ENCODE results near the gene STIP1.

The STIP1 gene

DNA sequence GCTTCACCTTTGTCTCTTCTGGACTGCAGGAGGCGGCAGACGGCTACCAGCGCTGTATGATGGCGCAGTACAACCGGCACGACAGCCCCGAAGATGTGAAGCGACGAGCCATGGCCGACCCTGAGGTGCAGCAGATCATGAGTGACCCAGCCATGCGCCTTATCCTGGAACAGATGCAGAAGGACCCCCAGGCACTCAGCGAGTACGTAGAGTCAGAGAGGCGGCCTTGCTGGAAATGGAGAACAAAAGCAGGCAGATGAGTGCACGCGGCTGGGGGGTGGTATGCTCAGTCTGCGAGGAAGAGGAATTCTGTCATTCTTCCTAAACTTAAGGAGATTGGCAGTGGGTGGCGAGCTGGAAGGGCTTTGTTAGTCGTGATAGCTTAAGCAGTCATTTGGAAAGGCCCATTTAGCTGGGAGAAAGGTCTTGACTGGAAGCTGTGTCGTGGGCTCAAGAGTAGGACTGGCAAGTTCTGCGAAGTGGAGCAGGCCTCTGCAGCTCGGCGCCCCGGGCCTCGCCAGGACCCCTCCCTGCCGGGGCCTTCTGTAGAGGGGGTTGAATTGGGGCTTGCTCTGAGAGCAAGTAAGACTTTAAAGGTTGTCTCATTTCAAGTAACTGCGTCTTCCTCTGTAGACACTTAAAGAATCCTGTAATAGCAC is 17.6 kb downstream of the STIP1 start:
- no peak for DNase-seq

DNA sequence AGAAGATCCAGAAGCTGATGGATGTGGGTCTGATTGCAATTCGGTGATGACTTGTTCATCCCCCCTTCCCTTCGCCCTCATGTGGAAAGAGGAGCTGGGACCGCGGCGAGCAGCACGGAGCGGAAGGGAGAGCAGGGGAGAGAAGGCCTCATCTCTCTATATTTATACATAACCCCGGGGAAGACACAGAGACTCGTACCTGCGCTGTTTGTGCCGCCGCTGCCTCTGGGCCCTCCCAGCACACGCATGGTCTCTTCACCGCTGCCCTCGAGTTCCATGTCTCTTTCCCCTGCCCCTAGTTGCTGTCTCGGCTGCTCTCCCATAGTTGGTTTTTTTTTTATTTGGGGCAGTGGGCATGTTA is 18.1 kb downstream of the STIP1 start:
- no peak for DNase-seq

DNA sequence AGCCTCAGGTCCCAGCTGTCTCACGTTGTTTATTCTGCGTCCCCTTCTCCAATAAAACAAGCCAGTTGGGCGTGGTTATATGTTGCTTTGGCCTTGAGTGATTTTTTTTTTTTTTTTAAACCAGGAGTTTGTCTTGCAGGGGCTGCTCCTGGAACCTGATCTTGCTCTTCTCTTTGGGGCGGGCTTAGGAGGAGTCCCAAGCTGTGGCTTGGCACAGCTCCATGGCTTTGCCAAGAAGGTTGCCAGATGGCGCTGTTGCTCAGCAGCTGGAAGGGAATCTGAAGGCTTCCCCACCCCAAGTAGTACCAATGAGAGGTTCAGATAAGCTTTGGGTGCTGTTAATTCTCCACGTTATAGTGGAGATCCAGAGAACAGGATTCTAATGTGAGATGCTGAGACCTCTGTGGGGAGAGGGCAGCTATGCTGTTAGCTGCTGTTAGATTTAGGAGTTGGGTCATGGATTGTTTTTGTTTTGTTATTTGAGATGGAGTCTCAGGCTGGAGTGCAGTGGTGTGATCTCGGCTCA is 18.6 kb downstream of the STIP1 start:
- DNase-seq = peak; percentile 93

DNA sequence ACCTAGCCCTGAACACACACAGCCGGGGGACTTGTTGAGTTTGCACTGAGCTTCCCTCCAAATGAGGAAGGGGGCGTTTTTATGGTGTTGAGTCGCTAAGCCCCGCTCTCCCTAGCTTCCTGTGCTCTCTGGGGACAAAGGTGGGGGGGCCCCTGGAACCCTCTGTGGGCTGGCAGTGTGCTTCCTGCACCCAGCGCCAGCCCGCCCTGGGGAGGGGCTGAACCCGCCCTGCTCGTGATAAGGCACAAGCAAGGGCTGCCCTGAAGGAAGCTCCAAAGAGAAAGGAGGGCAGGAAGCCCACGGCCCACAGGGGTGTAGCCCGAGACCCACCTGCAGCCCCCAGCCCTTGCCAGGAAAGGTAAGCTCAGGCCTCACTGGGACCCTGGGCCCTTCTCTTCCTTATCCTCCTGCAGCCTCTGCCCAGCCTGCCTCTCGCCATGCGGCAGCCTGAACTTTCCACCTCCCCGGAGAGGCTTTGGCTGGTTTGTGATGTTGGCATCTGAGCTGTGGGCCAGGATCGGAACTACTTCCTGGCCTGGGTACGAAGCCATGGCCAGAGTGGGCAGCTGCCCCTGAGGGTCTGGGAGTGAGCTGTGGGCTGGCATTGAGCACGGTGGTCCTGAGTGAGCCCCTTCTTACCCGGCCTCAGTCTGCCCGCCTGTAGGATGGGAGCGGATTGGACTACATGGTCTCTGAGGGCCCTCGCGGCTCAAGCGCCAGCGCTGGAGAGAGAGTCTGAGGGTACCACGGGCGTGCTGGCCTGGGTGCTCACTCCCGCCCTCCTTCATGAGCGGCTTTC is 20.7 kb downstream of the STIP1 start, which contains the start of gene FERMT3:
FERMT3 (plus strand) TSS at position 265 of the 799 bp plus-strand sequence. CDS start 644 bp downstream, outside the sequence.
- no peak for DNase-seq

DNA sequence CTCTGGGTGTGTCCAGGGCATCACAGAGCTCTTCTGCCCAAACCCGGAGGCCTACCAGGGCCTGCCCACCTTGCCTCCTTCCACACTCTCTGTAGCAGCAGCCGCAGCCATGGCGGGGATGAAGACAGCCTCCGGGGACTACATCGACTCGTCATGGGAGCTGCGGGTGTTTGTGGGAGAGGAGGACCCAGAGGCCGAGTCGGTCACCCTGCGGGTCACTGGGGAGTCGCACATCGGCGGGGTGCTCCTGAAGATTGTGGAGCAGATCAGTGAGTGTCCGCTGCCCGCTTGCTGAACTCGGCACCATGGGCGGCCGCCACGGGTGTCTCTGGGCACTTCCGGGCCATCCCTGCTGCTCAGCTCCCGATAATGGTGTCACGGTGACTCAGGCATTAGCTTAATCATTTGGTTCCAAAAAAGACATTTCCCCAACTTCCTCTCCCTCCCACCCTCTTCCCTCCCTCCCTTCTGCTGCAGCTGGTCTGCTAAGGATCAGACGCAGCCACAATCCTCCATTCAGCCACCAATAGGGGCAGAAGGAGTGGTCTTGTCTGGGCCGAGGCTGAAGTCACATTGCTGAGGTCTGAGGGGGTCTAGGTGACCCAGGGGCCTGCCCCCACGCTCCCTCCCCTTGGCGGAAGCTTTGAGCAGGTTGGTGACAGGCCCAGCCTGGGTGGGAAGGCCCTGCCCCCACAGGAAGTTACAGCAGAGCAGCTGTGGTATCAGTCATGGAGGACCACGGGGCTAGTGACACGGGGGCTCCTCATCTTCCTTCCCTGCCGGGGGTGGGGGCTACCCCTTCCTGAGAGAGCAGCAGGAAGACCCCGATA is 21.5 kb downstream of the STIP1 start:
- peak; percentile 72 for DNase-seq

DNA sequence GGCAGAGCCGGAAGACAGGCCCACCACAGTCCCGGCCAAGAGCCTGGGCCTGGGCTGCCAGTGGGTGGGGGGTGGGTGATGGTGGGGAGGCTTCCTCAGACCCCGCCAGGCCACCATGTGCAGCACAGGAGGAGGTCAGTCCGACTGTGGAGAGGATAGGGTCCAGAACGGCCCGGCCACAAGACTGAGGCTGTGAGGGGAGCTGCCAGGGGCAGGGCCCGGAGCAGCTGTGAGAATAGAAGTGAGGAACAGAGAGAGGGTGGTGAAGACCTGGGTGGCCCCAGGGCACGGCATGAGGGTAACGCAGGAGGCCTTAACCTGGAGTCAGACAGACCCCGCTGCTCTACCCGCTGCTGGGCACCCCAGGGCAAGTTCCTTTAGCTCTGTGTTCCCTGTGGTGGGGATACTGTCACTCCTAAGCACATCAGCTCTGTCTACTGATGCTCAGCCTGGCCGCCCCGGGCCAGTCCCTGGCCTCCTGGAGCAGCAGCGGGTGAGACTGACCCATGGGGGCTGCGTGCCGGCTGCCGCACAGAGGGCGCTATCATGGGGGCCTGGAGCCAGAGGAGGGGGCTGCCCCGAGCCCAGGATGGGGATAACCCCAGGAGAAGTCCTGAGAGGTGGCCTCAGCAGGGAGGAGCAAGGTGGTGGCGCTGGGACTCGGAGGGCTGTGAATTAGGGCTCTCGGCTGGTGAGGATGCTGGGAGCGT is 22.3 kb downstream of the STIP1 start:
- DNase-seq = no peak

DNA sequence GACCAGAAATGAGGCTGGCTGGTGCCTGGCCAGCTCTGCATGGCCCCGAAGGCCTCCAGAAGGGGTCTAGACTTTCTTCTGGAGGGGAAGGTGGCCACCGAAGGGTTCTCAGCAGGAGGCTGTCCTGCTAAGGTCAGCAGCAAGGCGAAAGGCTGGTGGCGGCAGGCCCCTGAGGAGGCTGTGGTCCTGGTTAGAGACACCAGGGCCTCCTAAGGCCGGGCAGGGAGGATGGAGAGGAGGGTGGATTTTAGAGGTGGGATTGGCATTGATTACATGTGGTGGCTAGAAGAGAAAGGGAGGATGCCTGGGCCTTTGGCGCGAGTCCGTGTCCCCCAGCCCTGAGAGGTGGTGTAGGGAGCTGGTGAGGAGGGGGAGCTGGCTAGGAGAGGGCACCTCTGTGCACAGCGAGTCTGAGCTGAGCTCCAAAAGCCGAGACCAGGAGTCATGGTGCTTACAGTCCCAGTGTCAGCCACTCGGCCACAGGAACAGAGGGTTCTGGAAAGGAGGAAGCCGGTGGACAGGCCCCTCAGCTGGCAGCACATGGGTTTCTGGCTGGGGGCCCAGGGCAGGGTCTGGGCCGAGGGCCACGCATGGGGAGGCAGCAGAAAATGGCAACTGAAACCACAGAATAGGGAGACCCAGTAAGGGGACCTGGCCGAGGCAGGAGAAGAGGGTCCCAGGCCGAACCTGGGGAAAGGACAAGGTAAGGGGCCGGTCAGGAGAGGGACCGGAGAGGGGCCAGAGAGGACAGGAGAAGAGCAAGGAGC is 23.0 kb downstream of the STIP1 start:
- no peak for DNase-seq

DNA sequence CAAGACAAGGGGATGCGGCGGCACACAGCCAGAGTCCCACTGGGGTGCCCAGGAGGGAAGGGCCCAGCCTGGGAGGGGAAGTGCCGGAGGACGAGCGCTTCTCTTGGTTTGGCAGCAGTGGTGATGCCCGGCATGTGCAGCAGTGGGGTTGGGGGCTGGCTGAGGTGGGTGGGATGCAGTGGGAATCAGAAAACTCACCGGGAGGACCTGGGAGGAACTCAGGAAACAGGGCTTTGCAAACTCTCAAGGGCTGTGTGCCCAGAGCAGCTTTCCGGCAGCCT is 23.5 kb downstream of the STIP1 start:
- DNase-seq = no peak

DNA sequence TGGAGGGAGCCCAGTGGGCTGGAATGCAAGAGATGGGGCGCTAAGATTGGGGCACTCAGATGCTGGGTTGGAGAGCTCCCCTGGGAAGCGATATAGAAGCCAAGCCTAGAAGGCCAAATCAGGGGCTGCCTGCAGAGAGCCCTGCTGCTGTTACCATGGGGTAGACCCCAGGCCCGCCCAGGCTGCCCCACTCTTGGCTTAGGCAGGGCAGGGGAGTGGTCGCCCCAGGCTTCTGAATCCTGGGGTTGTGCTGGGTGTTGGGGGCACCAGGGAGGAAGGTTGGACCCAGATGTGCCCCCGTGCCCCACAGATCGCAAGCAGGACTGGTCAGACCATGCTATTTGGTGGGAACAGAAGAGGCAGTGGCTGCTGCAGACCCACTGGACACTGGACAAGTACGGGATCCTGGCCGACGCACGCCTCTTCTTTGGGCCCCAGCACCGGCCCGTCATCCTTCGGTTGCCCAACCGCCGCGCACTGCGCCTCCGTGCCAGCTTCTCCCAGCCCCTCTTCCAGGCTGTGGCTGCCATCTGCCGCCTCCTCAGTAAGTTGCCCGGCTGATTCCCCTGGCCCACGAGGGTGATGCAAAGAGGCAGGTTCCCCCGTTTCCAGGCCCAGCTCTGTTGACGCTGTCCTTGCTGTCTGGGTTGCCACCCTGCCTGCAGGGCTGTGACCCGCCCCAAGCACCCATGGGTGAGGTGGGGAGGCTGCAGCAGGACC is 24.5 kb downstream of the STIP1 start:
- no peak for DNase-seq

DNA sequence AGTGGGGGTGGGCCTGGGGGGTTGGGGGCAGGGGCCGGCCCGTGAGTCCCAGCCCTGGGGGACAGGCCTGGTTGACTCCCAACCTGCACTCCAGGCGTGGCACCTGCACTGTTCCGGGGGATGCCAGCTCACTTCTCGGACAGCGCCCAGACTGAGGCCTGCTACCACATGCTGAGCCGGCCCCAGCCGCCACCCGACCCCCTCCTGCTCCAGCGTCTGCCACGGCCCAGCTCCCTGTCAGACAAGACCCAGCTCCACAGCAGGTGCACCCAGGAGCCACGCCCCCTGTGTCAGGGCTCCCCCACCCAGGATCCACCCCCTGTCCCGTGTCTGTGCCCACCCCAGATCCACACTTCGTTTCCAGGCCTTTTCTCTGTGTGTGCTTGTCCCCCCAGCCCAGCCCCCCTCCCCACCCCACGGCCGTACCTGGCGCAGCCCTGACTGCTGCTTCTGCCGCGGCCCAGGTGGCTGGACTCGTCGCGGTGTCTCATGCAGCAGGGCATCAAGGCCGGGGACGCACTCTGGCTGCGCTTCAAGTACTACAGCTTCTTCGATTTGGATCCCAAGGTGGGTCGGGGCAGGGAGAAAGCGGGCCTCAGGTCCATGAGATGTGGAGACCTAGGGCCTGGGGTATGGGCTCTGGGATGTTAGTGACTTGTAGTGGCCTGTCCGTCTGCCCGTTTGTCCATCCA is 25.4 kb downstream of the STIP1 start:
- DNase-seq = no peak

DNA sequence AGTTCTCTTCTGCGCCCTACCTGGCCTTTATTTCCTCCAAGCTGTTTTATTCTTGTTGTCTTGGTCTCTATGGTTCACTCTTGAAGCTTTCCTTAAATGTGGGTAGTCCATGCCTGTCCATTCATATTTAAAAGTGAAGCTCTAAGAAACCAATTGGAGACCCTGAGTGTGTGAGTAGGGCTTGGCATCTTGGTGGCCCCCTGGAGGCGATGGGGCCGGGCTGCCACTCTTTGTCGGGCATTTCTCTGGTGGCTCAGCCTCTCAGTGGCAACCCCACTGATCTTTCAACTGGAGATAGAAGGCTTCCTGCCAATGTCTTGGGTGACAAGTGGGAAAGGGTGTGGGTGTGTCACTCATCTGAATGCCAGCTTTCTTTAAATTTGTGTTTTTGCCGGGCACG is 30.9 kb downstream of the STIP1 start:
- DNase-seq = no peak

DNA sequence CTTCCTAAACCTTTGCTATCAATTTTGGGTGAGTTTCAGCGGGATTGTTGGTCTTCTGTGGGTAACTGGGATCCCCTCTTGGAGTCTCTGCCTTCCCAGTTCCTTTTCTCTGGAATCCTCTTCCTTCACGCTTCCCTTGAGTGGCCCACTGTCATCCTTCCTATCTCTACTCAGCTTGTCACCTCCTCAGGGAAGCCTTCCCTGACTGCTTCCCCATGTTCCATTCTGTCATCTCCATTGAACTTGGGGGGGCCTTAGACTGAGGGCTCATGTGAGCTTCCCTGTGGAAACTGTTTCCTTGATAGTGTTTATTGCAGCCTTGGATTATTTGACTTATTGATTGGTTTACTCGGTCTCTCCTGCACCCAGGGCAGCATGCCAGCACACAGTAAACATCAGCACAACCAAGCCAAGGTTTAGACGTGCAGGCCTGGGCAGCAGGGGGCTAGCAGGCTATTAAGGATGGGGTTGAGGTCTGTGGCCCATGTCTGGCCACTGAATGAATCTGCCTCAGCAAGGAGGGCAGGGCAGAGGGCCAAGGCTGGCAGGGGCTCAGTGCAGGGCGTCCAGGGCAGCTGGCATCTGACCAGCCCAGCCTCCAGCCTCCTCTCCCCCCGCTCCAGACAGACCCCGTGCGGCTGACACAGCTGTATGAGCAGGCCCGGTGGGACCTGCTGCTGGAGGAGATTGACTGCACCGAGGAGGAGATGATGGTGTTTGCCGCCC is 32.8 kb downstream of the STIP1 start:
- no peak for DNase-seq

DNA sequence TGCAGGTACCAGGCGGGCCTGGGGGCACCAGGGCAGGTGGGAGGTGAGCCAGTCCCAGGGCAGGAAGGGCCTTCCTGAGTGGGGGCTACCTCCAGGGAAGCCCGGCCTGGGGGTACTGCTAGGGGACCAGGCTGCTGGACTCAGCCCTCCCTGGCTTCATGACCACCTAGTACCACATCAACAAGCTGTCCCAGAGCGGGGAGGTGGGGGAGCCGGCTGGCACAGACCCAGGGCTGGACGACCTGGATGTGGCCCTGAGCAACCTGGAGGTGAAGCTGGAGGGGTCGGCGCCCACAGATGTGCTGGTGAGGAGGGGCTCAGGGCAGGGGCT is 33.3 kb downstream of the STIP1 start:
- DNase-seq = no peak

DNA sequence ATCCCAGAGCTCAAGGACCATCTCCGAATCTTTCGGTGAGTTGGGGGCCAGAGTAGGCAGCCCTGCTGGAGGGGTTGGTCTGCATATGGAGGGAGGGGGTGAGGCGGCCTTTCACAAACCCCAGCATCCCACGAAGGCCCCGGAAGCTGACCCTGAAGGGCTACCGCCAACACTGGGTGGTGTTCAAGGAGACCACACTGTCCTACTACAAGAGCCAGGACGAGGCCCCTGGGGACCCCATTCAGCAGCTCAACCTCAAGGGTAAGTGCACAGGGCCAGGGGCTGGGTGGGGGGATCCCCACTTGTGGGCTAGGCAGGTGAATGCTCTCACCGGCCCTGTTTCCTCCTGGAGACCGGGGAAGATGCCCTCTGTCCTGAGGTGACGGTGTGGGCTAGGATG is 33.8 kb downstream of the STIP1 start:
- DNase-seq = no peak

DNA sequence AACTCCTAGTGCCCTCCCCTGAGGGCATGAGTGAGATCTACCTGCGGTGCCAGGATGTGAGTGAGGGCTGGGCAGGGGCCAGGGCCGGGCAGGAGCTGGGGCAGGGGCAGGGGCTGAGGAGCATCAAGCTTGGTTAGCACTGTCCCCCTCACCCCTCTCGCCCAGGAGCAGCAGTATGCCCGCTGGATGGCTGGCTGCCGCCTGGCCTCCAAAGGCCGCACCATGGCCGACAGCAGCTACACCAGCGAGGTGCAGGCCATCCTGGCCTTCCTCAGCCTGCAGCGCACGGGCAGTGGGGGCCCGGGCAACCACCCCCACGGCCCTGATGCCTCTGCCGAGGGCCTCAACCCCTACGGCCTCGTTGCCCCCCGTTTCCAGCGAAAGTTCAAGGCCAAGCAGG is 34.3 kb downstream of the STIP1 start:
- DNase-seq = no peak

DNA sequence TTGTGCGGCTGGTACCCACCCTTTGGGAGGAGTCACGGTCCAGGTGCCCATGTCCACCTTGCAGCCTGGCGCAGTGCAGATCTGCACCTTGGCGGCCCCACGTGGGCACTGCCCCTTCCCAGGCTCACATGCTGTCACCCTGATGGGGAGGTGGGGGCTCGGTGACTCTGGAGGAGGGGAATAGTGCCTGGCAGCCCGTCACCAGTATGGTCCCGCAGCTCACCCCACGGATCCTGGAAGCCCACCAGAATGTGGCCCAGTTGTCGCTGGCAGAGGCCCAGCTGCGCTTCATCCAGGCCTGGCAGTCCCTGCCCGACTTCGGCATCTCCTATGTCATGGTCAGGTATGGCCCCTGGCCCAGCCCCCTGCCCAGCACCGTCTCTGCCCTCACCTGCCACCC is 34.8 kb downstream of the STIP1 start:
- no peak for DNase-seq

DNA sequence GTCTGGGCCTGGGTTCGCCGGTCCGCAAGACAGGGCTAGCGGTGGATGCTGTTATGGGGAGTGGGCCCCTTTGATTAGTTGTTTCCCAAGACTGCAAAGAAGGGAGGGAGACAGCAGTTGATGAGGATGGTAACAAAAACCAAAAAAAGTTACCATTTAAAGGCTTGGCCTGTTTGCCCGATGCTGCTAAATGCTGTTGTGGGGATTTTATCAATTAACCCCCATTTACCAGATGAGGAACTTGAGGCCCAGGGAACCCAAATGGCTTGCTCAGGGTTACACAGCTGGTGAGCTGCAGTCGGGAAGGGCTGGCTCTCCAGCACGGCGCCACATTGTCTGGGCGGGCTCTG is 36.7 kb downstream of the STIP1 start:
- no peak for DNase-seq

DNA sequence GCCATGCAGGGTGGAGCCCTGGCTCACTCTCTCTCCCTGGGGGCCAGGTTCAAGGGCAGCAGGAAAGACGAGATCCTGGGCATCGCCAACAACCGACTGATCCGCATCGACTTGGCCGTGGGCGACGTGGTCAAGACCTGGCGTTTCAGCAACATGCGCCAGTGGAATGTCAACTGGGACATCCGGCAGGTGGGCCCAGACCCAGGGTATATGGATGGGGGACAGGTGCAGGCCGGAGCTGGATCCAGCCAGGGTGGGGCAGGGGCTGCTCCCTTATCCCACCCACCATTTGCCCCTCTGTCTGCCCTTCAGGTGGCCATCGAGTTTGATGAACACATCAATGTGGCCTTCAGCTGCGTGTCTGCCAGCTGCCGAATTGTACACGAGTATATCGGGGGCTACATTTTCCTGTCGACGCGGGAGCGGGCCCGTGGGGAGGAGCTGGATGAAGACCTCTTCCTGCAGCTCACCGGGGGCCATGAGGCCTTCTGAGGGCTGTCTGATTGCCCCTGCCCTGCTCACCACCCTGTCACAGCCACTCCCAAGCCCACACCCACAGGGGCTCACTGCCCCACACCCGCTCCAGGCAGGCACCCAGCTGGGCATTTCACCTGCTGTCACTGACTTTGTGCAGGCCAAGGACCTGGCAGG is 37.2 kb downstream of the STIP1 start:
- DNase-seq = no peak

DNA sequence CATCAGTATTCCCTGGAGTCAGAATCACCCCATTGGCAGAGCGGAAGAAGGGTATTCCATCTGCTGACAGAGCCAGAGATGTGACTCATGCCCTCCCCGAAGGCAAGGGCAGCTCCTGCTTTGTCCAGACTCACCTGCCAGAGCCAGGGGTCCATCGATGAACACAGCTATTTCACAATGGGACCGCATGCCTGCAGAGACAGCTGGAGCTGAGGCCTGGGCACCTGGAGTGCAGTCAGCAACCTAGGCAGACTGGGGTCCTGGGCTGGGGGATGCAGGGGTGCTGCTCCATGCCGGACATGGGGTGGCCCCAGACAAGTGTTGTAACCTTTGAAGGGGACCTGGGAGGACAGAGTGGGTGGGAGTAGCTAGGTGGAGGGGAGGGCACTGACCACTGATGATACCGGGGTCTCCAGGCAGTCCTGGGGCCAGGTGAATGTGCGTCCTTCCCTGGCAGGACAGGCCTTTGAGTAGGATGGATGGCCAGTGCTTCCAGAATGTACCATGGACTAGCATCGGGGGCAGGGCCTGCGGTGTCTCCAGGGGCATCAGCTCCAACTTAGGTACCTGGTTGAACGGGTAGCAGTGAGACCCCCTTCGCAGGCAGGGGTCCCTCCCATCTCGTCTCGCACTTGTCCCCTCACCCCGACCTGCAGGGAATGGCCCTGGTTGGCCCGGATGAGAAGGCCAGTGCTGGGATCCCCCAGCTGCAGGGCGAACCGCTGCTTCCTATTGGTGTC is 38.4 kb downstream of the STIP1 start:
- DNase-seq = no peak

Measured in fibroblast of upper back skin (primary cell).